HL-60/S4 (cell line): ENCODE measurements around the gene DCAKD.

ENCODE experiments used
- in situ Hi-C: fragments of 300-500 bp; cut with MboI; formaldehyde crosslinking; loops from 2 replicates; pipeline ENCODE4 v1.14.3; 2022; ENCODE audit warnings: low sequenced_read_pairs

DCAKD gene

DNA sequence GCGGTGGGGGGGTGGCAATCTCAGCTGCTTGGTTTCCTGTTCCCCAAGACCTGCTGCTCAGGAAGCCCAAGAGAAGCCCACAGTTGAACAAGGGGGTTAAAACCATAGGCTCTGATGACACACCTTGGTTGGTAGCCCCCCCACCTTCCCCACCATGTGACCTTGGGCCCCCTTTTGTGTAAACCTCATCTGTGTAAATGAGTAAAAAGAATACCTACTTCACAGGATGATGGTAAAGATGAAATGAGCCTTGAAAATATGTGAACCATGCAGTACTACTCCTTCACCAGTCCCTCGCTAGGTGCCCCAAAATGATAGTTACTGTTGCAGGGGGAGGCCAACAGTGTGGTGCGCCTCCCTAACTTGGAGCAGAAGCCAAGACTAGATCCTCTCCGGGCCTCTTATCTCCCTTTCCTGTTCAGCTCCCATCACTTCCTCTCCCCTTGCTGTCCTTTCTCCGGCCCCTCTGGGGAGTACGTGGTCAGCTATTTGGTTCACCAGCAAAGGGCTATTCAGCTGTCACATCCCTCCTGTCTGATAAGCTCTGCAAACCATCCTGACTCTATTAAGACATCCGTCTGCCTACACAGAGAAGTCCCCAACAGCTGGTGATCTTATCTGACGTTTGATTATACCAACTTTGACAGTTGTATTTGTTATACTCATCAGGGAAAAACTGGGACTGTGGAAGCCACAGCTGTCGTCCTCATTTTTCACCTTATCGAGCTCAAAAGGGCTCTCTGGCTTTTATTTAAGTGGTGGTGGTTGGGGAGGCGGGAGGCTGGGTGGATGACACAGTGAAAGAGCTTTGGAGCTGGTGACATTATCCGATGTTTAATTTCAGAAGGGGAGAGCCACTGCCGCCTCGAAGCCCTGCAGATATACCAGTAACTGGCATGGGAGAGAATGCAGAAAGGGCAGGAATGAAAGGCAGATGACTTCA, 19.9 kb downstream of the DCAKD start:
- in situ Hi-C loops = no loop called here

DNA sequence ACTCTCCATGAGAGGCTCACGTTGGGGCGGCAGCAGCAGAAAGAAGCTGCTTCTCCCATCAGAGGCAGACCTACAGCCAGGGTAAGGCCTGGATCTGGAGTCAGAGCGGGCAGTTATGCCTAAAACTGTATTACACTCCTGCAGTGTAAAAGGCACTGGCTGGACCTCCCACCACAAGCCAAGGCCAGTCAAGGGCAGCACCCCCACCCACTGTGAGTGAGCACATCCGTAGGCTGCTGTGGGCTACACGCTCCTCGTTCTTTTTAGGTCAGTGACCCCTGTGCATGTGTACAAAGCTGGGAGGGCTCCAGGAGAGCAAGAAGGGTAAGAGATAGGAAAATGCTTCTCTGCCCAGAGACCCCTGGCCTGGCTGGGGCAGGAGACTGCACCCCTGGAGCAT, 20.7 kb downstream of the DCAKD start:
- in situ Hi-C loops = no loop called here

DNA sequence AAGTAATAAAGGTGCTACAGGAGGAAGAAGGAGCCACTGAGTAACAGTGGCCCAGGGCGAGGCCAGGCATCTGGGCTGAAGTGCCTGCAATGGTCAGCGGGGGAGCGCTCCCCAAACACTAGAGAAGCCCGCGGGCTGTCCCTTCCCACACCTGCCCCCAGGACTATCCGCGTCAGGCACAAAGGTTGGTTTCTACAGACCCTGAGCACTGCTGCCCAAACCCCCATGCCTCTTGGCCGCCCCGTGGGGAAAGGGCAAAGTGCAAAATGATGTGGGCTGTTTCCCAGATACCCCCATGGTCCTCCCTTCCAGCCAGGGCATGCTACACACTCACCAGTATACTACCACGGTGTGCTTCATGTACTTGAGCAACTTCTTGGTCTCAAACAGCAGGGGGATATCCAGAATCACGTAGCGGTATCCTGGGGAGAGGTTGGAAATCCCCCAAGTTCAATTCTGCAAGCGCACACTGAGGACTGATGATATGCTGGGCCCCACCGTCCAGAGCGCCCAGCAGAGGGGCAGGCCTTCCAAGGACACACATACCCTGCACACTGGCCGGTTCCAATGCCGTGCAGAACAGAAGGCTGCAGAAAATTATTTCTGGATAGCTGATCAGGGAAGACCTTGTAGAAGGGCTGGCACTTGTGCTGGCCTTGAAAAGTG, 21.5 kb downstream of the DCAKD start:
- in situ Hi-C loops = loop anchor here (10.0 kb wide), 1 partner anchor 105 kb away; no protein-coding TSS in a partner anchor

DNA sequence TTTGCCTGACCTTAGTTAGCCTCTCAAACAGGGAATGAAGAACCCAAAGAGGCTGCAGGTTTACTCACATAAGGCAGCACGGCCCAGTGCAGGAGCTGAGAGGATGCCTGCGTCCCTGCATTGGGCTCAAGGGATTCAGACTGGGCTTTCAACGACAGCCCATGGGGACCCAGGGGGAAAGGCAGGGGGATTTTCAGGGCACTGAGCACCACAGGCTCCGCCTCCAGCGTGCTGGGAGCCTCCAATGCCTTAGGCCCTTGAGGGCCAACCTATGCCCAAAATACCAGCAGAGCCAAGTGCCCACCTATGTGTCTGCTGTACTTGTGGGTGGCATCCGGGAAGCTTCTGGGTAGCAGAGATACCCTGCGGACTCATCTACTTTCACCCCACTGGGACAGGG, 22.3 kb downstream of the DCAKD start:
- in situ Hi-C loops = loop anchor here (10.0 kb wide), 1 partner anchor 104 kb away; no protein-coding TSS in a partner anchor

DNA sequence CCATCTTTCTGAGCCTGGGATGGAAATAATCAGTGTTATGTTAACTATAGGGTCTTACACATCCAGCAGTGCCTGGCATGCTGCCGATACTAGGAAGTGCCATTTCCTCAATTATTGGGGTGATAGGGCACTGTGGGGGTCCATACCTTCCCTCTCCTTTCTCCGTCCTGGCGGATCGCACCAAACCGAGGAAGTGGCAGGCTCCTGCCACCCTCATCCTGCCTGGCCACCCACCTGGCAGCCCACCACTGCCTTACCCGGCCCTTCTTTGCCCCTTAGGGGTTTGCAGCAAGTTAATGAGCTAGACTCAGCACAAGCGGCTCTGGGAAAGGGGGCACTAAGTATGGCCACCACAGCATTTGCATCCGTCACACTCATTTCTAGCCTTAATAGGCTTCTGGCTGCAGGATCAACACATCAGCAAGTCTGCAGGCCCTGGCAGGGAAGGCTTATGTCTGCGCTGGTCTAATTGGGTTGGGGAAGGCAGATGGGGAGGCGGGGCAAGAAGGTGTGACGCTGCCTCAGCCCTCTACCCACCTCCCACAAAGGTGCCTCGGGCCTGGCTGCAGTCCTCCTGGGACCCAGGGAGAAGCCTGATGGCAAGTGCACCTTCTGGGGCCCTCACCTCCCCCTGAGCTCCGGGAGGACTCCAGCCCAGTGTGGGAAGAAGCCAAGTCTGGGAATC, 28.6 kb downstream of the DCAKD start:
- in situ Hi-C loops = loop anchor here (10.0 kb wide), 1 partner anchor 98 kb away; no protein-coding TSS in a partner anchor

DNA sequence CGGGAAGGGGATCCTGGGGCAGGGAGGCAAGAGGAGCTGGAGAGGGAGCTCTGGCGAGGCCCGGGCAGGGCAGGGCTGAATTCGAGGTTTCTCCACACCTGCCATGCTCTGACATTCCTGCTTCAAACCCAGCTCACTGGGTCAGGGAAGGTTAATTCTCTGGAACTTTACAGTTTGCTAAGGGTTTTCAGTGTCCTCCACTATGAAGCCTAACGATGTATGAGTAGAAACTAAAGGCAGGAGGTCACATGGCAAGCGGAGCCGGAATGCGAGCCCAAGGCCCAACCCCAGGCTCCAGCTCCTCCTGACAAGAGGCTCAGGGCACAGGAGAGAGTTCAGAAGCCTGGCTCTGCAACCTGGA, 29.2 kb downstream of the DCAKD start:
- in situ Hi-C loops = loop anchor here (10.0 kb wide), 1 partner anchor 97 kb away; no protein-coding TSS in a partner anchor

DNA sequence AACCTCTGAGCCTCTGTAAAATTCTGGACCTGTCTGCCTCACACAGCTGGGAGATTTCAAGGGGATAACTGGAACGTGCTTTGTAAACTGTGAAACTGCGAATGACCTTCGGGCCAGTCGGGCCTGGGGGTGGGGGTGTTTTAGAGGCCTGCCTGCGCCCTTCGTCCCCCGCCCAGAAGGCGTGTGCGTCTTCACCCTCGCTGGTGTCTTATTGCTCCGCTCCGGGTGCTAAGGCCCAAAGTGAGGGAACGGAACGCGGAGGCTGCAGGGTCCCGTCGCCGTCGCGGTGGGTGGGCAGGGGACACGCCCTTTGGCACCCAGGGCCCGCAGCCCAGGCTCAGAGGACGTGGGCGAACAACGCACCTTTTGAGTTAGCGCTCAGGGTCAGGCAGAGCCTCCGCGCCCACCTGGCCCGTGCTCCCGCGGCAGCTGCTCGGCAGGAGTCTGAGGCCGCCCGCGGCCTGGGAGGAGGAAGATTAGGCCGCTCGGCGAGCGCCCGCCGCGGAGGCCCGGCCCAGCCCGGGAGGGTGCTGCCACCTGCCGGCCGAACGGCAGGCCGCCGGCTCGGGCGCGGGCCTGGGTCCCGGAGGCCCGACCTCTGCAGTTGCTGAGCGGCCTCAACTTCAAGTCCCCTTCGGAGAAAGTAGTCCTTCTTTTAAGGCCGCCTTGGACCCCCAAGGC, 29.7 kb downstream of the DCAKD start:
- in situ Hi-C loops = loop anchor here (10.0 kb wide), 1 partner anchor 97 kb away; no protein-coding TSS in a partner anchor

DNA sequence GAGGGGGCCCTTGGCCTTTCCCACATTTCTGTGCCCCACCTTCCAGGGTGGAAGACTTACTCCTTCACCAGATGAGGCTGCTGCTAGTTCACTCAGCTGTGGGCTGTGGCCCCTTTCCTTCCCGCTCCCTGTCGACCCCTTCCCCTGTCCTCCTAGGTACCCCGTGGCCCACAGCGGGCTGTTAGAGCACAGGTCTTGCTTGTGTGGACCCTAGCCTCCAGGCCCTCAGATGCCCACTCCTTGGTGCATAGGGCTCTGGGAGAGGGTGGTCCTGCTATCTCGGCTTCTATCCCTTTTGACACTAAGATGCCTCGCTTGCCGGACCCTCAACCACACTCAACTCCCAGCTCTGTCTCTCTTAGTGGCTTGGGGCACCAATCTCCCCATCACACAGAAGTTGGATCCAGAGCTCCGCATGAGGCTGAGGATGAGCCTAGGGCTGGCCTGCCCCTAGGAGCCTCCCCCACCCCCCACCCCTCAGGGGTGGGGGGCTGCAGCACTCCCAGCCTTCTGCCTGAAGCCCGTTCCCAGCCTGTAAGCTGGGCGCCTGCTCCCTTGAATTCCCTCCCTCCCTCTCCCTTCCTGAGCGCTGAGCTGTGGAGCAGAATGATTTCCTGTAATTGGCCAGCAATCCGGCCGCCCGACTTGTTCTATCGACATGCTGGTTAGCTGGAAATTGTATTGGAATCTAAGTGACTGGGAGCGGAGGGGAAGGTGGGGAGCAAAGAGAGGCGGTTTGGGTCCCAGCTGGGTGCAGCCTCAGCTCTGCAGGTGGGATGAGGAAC, 30.9 kb downstream of the DCAKD start:
- in situ Hi-C loops = loop anchor here (10.0 kb wide), 1 partner anchor 96 kb away; no protein-coding TSS in a partner anchor

DNA sequence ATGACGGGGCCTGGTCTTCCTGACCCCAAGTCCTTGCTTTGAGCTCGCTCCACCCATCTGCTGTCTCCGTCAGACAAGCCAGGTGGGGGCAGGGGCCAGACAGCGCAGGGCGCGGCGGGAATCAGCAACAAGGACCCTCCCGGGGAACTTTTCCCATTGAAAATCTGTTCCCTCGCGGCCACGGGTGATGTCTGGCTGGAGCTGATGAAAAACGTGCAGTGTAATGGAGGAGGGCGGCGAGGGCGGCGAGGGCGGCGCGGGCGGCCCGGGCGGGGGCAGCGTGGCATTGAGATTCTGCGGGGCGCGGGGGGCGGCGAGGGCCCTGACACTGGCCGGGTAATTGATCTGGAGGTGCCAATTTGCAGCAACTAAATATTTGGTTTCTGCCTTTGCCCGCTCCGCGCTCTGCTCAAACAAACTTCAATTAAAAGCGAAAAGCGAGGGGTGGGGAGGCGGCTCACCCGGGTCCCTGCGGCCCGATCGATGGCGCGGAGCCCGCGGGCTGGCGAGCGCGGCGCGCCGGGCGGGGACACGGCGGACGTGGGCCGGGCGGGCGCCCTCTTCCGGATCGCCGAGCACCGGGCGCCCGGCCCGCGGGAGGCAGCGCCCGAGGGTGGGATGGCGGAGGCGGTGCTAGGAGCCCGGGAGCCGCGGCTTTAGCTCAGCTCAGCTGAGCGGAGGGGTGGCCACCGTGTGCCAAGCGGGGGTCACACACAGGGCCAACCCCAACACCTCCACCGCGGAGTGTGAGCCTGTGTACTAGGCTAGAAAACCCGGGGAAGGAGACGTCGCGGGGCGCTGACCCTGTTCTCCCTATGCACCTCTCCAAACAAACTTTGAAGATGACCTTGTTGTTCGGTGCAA, 32.4 kb downstream of the DCAKD start:
- in situ Hi-C loops = no loop called here

DNA sequence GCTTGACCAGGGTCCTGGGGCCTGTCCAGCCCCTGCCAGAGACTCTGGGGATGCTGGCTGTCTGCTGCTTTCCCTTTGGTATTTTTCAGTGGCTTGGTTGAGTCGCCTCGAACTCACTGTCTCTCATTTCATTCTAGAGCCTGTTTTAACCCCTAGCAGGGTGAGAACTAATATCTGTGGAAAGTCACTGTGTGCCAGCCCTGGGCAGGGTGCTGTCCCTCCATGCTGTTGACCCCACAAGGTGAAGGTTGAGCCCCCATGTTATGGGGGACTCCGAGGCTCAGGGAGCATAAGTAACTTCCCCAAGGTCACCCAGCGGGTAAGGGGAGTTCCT, 33.0 kb downstream of the DCAKD start:
- in situ Hi-C loops = no loop called here

DNA sequence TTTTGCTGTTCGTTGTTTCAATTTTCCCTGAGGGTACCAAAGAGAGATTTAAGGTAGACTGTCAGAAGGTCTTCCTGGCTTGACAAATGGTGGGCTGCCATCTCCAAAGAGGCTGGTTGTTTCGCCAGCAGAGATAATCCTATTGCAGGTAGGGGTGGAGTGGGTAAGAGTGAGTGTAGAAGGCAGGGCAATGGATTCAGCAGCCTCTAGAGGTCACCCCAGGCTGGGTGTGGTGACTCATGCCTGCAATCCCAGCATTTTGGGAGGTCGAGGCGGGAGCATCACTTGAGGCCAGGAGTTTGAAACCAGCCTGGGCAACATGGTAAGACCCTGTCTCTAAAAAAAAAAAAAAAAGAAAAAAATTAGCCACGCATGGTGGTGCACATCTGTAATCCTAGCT, 34.6 kb downstream of the DCAKD start:
- in situ Hi-C loops = no loop called here

DNA sequence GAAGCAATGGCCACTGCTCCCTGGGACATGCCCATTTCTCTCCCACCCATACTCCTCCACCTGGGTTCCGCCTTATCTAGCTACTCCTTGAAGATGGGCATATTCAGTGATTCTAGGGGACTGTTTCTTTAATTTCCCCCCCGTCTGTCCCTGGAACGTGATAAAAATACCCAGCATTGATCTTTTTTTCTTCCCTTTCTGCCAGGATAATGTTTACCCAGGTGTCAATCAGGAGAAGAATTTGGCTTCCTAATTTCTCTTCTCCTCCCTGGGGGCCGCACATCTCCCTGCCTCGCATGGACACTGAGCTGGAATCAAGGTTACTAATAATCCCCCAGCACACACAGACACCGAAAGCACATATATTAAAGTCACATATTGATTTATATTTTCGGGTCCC, 35.2 kb downstream of the DCAKD start:
- in situ Hi-C loops = no loop called here

DNA sequence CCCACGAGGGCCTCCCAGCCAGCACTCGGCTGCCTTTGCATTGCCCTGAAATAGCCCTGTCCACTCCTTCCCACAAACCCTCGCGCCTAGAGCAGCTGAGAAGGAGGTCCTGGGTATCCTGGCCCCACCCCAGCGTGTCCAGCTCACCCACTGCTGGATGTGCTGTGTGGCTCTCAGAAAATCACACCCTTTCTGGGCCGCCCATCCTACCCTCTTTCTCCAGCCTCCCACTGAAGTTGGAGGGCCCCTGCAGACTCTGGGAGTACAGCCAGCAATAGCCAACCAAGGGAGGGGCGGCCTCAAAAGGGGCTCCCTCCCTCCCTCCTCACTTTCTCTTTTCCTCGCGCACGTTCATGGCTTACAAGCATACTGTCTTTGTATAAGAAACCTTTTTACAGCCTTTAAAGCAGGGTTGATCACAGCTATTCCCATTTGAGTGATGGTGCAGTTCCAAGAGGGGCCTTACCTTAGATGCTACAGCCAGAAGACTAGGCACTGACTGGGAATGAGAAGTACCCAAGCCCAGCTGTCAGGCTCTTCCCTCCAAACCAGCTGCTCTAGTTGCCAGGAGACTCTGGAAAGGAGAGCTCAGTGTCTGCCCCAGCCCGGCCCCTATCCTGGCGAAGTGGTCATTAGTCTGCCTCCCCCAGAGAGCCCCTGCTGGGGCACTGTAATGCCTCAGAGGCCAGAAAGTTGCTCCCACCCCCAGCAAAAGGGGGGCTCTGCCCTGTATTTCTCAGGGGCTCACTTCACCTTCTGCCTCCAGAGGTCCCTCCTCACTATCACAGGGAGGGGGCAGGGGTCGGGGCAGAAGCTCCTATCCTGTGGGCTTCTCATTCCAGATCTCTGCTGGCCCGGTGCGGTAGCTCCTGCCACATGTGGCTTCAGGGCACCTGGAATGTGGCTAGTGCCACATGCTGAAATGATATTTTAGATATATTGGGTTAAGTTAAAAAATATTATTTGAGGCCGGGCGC, 38.1 kb downstream of the DCAKD start:
- in situ Hi-C loops = no loop called here

DNA sequence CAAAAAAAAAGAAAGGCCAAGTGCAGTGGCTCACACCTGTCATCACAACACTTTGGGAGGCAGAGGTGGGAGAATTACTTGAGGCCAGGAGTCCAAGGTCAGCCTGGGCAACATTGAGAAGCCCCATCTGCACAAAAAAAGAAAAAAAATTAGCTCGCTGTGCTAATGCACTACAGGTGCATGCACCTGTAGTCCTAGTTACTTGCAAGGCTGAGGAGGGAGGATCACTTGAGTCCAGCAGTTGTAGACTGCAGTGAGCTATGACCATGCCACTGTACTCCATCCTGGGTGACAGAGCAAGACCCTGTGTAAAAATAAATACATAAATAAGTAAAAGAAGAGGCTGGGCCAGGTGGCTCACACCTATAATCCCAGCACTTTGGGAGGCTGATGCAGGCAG, 39.7 kb downstream of the DCAKD start:
- in situ Hi-C loops = no loop called here

DNA sequence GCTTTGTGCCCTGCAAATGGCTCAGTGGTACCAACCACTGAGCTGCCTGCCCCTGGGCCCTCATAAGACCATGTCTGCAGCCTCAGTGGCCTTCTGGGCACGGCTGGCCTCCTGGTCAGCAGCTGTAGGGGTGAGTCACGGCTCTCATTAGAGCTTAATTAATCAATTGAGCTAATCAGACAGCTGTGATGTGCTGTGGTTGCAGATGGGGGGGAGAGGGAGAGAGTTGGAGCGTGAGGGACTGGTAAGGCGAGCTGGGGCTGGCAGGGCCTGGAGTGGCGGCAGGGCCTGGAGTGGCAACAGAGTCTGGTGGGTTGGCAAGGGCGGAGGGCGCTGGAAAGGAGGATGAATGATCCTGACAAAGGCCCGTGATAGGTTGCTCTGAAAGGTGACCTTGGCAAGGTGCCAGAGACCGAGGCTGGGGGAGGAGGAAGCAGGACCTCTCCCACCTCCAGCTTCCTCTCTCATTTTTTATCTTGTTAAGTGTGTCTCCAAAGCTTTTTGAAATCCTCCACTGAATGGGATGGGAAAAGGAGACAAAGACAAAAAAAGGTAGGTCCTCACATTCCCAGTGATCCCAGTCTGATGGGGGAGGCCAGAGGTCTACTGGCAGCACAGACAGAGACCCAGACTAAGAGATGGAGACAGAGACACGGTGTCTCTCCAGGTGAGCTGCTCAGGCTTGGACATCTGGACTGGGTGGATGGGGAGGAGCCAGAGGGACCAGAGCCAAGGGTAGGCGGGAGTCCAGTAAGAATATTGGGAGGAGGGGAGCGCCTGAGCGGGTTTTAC, 41.6 kb downstream of the DCAKD start:
- in situ Hi-C loops = no loop called here

DNA sequence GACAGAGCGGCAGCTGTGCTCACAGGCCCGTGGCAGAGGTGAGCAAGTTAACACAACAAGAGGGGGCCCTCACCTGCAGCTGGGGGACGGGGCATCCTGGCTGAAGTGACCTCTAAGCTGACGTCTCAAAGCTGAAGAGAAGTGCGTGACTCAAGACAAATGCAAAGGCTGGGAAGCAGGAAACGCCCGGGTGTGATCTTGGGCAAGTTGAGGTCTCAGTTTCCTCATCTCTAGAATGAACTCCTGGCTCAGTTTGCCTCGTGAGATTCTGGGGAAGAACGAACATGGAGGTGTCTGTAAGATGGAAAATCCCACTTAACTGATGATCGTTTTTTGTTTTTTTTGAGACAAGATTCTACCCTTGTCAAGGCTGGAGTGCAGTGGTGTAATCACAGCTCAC, 43.2 kb downstream of the DCAKD start:
- in situ Hi-C loops = no loop called here

DNA sequence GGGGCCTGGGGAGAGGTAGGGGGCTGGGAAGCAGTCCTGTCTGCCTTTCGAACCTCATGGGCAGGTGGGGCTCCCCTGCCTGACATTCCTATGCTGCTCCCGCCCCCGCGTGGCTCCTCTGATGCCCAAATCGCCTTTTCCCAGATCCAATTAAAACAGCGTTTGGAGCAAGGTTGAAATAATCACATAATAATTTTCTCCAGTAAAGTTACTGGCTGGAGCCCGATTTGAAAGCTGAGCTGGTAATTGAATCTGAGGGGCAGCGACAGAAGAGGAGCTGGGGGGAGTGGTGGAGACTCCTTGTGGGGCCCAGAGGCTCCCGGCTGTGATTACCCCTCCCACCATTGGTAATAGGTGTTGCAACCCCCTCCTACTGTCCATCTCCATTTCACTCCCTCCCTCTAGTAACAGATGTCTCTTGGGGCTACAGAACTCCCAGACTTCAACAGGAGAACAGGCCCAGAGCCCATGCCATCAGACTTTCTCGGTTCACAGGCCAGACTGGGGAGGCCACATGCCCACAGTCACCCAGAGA, 44.4 kb downstream of the DCAKD start:
- in situ Hi-C loops = no loop called here
